DMS 273 (cell line): ENCODE results near the gene ARPP21.
"Not testable (repeated sequence)": the region's sequence is repeated elsewhere in the genome, so short reads cannot be mapped to it uniquely, and the experiment has no call there.

Experiments used
- DNase-seq: peaks from one replicate; lab custom pipeline; 2025; ENCODE audit not compliant: unreplicated experiment; lab: John Stamatoyannopoulos, UW

The ARPP21 gene

GRCh38 chr3:35777065-35777464, 137.7 kb downstream of the ARPP21 start:
- peak; percentile 19 for DNase-seq

GRCh38 chr3:35777563-35778554, 138.5 kb downstream of the ARPP21 start:
- no peak for DNase-seq

DNA sequence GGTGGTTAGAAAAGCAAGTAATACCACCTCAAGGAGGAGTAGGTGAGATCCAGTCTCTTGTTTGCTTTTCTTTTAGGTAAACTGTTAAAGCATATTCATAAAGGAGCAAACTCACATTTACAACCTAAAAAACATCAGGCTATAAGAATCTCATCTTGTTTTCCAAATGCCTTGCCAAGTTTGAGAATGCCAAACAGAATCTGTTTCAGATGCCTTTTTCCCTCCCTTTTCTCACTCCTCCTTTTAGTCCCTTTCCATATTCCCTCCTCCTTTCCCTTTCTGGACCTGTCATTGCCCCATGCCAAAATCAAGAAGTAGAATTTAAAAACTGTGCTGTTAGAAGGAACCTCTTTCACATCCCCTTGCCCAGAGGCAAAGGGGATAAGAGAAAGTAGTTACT, 140.3 kb downstream of the ARPP21 start:
- no peak for DNase-seq

DNA sequence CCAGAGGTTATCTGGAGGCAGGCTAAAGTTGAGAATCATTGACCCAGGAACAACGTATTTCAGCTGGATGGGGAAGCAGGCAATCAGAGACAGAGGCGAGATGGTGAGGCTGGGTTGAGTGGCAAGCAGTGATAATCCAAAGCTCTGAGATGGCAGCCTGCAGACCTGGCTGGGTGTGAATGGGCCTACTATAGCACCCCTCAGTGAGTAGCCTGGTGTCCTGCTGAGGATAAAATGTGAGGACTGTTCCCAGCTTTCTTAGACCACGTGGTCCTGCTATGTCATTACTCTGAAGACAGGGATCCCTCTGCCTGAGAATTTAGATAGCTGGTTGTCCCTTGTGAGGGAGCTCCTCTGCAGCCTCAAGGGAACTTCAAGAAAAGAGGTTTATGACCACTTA, 141.5 kb downstream of the ARPP21 start:
- DNase-seq: no peak

- DNase-seq: no peak
Observed at GRCh38 chr3:35781558-35781957, 142.2 kb downstream of the ARPP21 start.

DNA sequence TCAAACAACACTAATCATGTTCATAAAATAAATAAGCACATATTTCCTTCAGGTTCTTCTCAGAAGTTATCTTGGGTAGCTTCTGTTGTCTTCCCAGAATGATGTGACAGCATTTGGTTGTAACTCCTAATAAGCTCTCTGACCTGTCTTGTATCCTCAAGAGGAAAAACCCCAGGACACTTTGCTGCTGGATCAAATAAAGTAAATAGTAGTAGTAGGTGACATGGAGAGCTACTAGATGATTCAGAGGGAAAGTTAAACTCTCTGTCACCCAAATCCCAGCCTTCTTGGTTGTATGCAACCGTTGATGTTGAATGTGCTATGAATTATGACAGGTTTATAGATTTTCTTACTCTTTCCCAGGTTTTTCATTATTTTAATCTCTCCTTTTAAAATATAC, 143.0 kb downstream of the ARPP21 start:
- DNase-seq: no peak

GRCh38 chr3:35784169-35784568, 144.8 kb downstream of the ARPP21 start:
- DNase-seq: no peak

GRCh38 chr3:35785234-35785888, 146.0 kb downstream of the ARPP21 start:
- no peak for DNase-seq

DNA sequence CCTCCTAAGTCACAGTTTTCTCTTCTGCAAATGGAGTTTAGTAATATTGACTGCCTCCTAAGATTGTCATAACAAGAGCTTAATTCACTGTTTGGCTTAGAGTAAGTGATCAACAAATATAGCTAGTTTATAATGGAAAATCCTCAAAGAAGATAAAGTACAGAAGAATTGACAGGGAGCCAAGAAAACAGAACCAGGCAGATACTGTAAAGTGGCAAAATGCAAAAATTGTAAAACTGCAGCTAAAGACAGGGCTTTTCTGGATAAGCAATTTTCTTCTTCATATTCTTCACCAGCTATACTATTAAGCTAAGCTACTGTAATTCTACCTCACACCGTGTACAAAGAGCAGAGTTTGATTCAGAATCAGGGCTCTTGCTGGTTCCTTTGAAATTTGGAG, 148.6 kb downstream of the ARPP21 start:
- no peak for DNase-seq

DNA sequence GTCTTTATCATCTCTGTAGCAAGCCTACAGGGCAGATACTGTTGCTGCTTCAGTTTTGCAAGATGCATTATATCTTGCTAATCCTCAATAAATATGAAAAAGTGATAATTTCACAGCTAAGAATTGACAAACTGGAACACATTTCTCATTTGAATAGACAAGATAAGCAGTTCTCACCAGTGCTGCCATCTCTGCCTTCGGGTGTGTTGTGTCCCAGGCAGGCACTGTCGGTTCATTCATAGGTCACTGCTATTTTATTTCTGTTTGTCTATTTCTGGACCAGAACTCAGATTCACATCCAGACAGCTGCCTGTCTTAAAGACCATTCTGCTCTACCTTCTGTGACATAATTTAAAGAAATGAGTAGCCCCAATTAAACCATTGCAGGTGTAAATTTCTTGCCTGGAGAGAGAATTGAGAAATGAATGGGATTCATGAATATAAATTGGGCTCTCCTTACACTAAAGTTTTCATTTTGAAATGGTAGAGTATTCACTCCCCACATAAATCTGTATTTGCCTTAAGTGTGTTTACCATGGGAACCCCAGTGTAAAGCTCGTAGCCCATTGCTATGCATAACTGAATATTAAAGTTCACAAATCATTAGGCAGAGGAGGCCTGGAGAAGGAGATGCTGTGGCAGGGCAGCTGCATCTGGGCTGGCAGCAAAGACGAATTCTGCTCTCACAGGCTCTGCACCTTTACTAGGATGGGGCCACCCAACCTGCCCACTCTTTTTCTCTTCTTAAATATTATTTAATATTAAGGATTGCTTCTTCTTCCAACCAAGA, 149.9 kb downstream of the ARPP21 start:
- DNase-seq: no peak

DNA sequence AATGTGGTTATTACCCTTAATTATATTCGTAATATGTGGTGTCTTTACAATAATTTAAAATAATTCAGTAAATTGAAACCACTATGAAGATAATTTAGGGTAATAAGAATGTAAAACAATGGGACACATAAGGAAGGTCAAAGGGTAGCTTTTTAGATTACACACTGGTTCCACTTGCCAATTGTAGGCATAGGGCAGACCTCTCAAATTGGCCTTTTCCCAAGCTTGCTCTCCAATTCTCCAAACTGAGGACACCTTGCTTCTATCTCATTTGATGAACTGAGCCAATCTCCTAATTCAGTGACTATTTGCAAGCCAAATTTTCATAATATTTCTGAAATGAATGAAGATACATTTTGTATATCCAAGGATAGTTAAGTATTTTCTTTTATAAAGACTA, 151.4 kb downstream of the ARPP21 start:
- no peak for DNase-seq

GRCh38 chr3:35793667-35794066, 154.3 kb downstream of the ARPP21 start:
- DNase-seq: no peak

GRCh38 chr3:35800960-35801459, 161.7 kb downstream of the ARPP21 start:
- DNase-seq: no peak

- DNase-seq: no peak
Observed at GRCh38 chr3:35814531-35814930, 175.2 kb downstream of the ARPP21 start.

DNA sequence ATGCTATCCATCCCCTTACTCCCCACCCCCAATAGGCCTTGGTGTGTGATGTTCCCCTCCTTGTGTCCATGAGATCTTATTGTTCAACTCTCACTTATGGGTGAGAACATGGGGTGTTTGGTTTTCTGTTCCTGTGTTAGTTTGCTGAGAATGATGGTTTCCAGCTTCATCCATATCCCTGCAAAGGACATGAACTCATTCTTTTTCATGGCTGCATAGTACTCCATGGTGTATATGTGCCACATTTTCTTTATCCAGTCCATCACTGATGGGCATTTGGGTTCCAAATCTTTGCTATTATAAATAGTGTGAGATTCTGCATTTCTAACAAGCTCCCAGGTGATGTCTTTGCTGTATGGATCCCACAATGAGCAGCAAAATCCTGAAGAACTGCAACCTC, 176.5 kb downstream of the ARPP21 start:
- not testable (repeated sequence) for DNase-seq

DNA sequence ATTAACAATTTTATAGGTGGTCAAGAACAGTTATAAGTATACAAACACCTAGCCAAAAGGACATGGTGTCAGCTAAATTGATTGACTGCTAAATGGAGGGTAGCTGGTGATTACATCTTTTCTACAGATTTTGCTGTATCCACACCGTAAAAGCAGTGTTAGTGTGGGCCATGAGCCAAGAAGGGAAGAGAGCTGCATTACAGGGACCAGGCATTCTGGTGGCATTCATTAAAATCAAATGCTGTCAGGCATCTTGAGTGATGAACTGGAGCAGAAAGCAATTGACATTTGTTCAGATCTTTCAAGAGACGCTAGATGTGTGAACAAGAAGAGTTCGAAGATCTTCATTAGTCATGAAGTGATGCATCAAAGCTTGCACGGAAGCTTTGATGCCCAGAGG, 177.9 kb downstream of the ARPP21 start:
- DNase-seq: no peak

GRCh38 chr3:35832140-35832571, 192.8 kb downstream of the ARPP21 start:
- DNase-seq: no peak
